Stimulated activated CD8-positive, alpha-beta memory T cell treated with anti-CD3 and anti-CD28 coated beads, Interleukin-12 subunit alpha, Interleukin-12 subunit beta, amount 100 ng/mL, for 24 hours (primary cell): ENCODE results near the gene CCR8.
"Not testable (repeated sequence)": the region's sequence is repeated elsewhere in the genome, so short reads cannot be mapped to it uniquely, and the experiment has no call there.

Experiments
- DNase-seq: peaks from one replicate; pipeline ENCODE4 v3.0.0-alpha.2; 2020; ENCODE audit errors: extremely low read depth

Gene CCR8

GRCh38 chr3:39349080-39349479 is 19.6 kb downstream of the CCR8 start:
- DNase-seq, result no peak

- DNase-seq, result no peak
Measured at GRCh38 chr3:39350714-39351113, 21.2 kb downstream of the CCR8 start.

- DNase-seq, result not testable (repeated sequence)
Measured at GRCh38 chr3:39351134-39351533, 21.6 kb downstream of the CCR8 start.

- DNase-seq, result not testable (repeated sequence)
Measured at GRCh38 chr3:39353168-39353927, 23.8 kb downstream of the CCR8 start.

- no peak for DNase-seq
Measured at GRCh38 chr3:39358333-39358732, 28.8 kb downstream of the CCR8 start.

- peak; percentile 9 for DNase-seq
Measured at GRCh38 chr3:39361252-39361927, 31.9 kb downstream of the CCR8 start.

DNA sequence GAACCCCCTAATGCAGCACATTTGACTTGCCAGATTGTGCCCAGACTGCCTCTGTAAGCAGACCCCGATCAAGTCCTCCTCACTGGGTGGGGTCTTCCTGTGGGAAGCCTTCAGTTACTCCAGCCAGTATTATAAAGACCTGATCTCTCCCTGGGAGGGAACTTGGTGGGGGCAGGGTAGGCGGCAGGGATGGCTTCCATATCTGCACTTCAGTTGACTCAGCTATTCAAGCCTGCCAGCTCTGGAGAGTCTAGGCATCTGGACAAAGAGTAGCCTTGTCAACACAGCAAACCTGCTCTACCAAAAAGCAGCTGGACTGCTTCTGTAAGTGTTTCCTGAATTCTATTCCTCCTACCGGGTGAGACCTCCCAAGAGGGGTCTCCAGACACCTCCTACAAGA is 32.7 kb downstream of the CCR8 start:
- no peak for DNase-seq

- DNase-seq, result no peak
Measured at GRCh38 chr3:39362812-39363211, 33.3 kb downstream of the CCR8 start.

GRCh38 chr3:39370450-39370849 is 40.9 kb downstream of the CCR8 start:
- not testable (repeated sequence) for DNase-seq

- DNase-seq, result no peak
Measured at GRCh38 chr3:39372833-39373232, 43.3 kb downstream of the CCR8 start.

DNA sequence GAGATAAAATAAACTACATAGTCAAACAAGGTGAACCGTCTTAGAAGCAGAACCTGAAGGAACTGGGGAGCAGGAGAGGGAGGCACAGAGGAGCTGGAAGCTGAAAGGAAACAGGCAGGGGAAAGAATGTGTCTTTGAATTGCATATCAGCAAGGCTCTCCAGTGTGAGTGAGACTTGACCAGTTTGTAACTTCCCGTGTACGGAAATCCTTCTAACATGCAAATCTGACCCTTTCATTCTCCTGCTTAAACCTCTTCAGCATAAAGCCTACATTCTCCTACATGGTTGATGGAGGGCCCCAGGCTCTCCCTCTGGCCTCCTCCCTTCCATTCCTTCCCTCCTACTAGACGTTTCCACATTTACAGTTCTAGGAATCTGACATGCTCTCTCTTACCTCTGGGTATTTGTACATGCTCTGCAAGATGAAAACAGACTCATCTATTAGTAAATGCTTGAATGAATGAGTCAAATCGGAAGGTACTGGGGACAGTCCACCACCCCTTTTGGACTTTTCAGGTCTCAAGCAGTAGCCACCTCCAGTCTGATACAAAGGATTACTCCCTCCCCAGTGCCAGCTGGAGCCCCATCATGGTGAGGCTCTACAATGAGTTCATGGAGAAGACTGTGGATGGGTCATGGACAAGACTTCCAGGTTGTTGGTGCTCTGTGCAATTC is 47.6 kb downstream of the CCR8 start:
- no peak for DNase-seq

DNA sequence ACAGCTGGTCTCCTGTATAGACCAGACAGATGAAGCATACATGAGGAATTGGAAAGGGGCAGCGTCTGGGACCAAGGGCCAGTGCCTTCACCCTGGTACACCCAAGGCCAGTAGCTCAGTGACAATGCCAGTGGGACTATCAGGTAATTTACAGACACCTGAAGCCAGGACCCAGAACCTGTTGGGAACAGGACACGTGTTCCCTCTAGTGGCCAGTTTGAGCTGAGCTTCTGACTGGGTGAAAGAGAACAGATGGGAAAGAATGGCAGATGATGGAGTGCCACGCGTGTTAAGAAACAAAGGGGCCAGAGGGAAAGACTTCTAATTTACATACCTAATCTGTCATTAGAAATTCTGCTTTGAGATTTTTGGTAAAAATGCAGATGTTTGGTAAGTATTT is 48.6 kb downstream of the CCR8 start:
- DNase-seq, result no peak

DNA sequence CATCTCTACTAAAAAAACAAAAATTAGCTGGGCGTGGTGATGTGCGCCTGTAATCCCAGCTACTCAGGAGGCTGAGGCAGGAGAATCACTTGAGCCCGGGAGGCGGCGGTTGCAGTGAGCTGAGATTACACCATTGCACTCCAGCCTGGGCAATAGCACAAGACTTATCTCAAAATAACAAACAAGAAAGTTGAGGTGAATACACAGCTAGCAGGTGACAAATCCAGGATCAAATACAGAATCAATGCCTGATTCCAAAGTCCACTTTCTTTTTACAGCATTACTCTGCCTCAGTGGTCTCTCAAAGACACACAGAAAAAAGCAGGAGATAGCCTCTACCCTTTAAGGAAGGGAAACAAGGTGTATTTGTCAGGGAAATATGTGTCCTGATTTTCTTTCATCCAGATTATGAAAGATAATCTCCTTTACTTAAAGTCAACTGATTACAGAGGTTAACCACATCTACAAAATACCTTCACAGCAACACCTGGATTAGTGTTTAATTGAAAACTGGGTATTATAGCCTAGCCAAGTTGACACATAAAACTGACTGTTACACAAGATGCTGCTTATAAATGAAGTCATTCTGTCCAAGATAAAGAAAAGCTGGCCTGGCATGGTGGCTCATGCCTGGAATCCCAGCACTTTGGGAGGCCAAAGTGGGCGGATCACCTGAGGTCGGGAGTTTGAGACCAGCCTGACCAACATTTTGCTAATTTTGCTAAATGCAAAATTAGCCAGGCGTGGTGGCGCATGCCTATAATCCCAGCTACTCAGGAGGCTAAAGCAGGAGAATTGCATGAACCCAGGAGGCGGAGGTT is 49.7 kb downstream of the CCR8 start:
- no peak for DNase-seq

GRCh38 chr3:39379778-39380155 is 50.3 kb downstream of the CCR8 start:
- no peak for DNase-seq

GRCh38 chr3:39381432-39381831 is 51.9 kb downstream of the CCR8 start:
- no peak for DNase-seq
